GM03348 (cell line): ENCODE data around the gene OR4N2.
"Not testable (repeated sequence)": the region's sequence is repeated elsewhere in the genome, so short reads cannot be mapped to it uniquely, and the experiment has no call there.

Experiments used
- DNase-seq: peaks from one replicate; pipeline ENCODE4 v3.0.0; 2012; ENCODE audit warnings: low spot score

OR4N2 gene

GRCh38 chr14:19803470-19803869 is at the start of gene OR4N2:
OR4N2 (plus strand) TSS chr14:19803770; CDS start chr14:19827449, 23,679 bp downstream.
- DNase-seq = not testable (repeated sequence)

GRCh38 chr14:19754172-19754571 is 49.4 kb upstream of the OR4N2 start:
- DNase-seq = no peak

GRCh38 chr14:19771491-19771890 is 32.1 kb upstream of the OR4N2 start:
- not testable (repeated sequence) for DNase-seq

- no peak for DNase-seq
Observed at GRCh38 chr14:19771895-19772430, 31.6 kb upstream of the OR4N2 start.

GRCh38 chr14:19772454-19772853 is 31.1 kb upstream of the OR4N2 start:
- not testable (repeated sequence) for DNase-seq

GRCh38 chr14:19773204-19773603 is 30.4 kb upstream of the OR4N2 start, which contains the start of gene OR4M1:
OR4M1 (plus strand) TSS chr14:19773504; CDS start chr14:19780323, 6,819 bp downstream.
- not testable (repeated sequence) for DNase-seq

GRCh38 chr14:19775587-19775986 is 28.0 kb upstream of the OR4N2 start:
- no peak for DNase-seq

- not testable (repeated sequence) for DNase-seq
Observed at GRCh38 chr14:19785848-19786247, 17.7 kb upstream of the OR4N2 start.

GRCh38 chr14:19787318-19787717 is 16.3 kb upstream of the OR4N2 start:
- DNase-seq = not testable (repeated sequence)

- not testable (repeated sequence) for DNase-seq
Observed at GRCh38 chr14:19788150-19788549, 15.4 kb upstream of the OR4N2 start.

GRCh38 chr14:19796520-19797108 is 7.0 kb upstream of the OR4N2 start:
- not testable (repeated sequence) for DNase-seq

GRCh38 chr14:19799880-19800279 is 3.7 kb upstream of the OR4N2 start:
- no peak for DNase-seq

GRCh38 chr14:19800282-19801117 is 3.1 kb upstream of the OR4N2 start:
- DNase-seq = no peak

- no peak for DNase-seq
Observed at GRCh38 chr14:19801118-19801464, 2.5 kb upstream of the OR4N2 start.

- DNase-seq = not testable (repeated sequence)
Observed at GRCh38 chr14:19813171-19813920, 9.8 kb downstream of the OR4N2 start.

GRCh38 chr14:19819879-19820278 is 16.3 kb downstream of the OR4N2 start:
- not testable (repeated sequence) for DNase-seq

- not testable (repeated sequence) for DNase-seq
Observed at GRCh38 chr14:19821016-19821415, 17.4 kb downstream of the OR4N2 start.

- no peak for DNase-seq
Observed at GRCh38 chr14:19823178-19823577, 19.6 kb downstream of the OR4N2 start.

GRCh38 chr14:19823765-19824164 is 20.2 kb downstream of the OR4N2 start:
- no peak for DNase-seq

GRCh38 chr14:19827626-19828244 is 24.2 kb downstream of the OR4N2 start:
- not testable (repeated sequence) for DNase-seq

- DNase-seq = no peak
Observed at GRCh38 chr14:19828314-19828713, 24.7 kb downstream of the OR4N2 start.
